ENCODE measurements around the gene GNS. TPM values are rescaled to one million over a fixed set of nuclear protein-coding genes. Genes with fewer than 3 reads are reported as not detected.
A peak's percentile ranks its signal among the peaks of the same experiment; 100 is the strongest.
"Not testable (repeated sequence)": the region's sequence is repeated elsewhere in the genome, so short reads cannot be mapped to it uniquely, and the experiment has no call there.

The GNS gene
- total RNA-seq, result 45.5 and 51.8 TPM in 2 replicates
- polyA plus RNA-seq, result 44.0 and 50.2 TPM in 2 replicates

- no peaks in the 10 kb centered on the region for H3K4me1 ChIP-seq (ENCODE audit: low read depth)
- TF ChIP-seq, protein P1, sequence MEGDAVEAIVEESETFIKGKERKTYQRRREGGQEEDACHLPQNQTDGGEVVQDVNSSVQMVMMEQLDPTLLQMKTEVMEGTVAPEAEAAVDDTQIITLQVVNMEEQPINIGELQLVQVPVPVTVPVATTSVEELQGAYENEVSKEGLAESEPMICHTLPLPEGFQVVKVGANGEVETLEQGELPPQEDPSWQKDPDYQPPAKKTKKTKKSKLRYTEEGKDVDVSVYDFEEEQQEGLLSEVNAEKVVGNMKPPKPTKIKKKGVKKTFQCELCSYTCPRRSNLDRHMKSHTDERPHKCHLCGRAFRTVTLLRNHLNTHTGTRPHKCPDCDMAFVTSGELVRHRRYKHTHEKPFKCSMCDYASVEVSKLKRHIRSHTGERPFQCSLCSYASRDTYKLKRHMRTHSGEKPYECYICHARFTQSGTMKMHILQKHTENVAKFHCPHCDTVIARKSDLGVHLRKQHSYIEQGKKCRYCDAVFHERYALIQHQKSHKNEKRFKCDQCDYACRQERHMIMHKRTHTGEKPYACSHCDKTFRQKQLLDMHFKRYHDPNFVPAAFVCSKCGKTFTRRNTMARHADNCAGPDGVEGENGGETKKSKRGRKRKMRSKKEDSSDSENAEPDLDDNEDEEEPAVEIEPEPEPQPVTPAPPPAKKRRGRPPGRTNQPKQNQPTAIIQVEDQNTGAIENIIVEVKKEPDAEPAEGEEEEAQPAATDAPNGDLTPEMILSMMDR (IDR thresholded peaks at IDR 0.05; ENCODE audit: low read depth, low read length), result no peak
- DNase-seq (ENCODE audit: low read depth in 1 of 2, low spot score in 1 of 2), result peak; percentile 97
- H3K27me3 ChIP-seq, result no peaks in the 10 kb centered on the region
- no peaks in the 10 kb centered on the region for H3K36me3 ChIP-seq
- H3K4me3 ChIP-seq, result peak within 1 kb of the TSS; percentile 88
- H3K27ac ChIP-seq, result peak within 1 kb of the TSS; percentile 90
- H3K9me3 ChIP-seq (ENCODE audit: low read depth), result no peaks in the 10 kb centered on the region
Observed at GRCh38 chr12:64759035-64759894, at the start of gene GNS. Gene GNS (minus strand): TSS chr12:64759406. CDS start chr12:64759276, 130 bp downstream.

GRCh38 chr12:64808110-64808509 lies 48.9 kb upstream of the GNS start:
- TF ChIP-seq, protein P1 (IDR thresholded peaks at IDR 0.05; ENCODE audit: low read depth, low read length), result no peak
- Histone ChIP-seq H3K9me3 (ENCODE audit: low read depth) (no peaks in the 10 kb centered on the region), H3K4me3 (no peak overlapping the region), H3K27me3 (no peaks in the 10 kb centered on the region), H3K36me3 (no peaks in the 10 kb centered on the region), H3K27ac (no peak overlapping the region), H3K4me1 (ENCODE audit: low read depth) (peaks cover 6% of the 10 kb centered on the region)
- peak in 1 of 2 donors; percentile 27 for DNase-seq (ENCODE audit: low read depth in 1 of 2, low spot score in 1 of 2)

GRCh38 chr12:64806593-64807460 lies 47.6 kb upstream of the GNS start:
- Histone ChIP-seq H3K9me3 (ENCODE audit: low read depth) (no peaks in the 10 kb centered on the region), H3K27ac (no peak overlapping the region), H3K36me3 (no peaks in the 10 kb centered on the region), H3K4me1 (ENCODE audit: low read depth) (peaks cover 6% of the 10 kb centered on the region), H3K27me3 (no peaks in the 10 kb centered on the region), H3K4me3 (no peak overlapping the region)
- peak in 1 of 2 donors; percentile 64 for DNase-seq (ENCODE audit: low read depth in 1 of 2, low spot score in 1 of 2)
- TF ChIP-seq, protein P1 (IDR thresholded peaks at IDR 0.05; ENCODE audit: low read depth, low read length), result no peak

DNA sequence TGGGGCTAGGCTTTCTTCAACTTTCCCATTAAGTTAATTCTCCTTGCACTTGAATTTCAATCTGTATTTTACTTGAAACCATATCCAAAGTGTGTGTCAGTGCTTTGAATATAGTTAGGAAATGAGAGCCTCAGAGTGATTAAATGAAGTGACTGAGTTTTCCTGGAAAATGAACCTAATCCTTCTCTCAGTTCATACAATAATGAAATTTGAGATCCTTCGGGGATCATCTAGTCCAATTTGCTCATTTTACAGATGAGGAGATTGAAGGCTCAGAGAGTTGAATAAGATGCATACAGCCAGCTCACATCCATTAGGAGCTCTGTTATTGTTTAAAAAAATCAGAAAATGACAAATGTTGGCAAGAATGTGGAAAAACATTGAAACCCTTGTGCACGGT lies 47.0 kb upstream of the GNS start:
- TF ChIP-seq, protein P1 (IDR thresholded peaks at IDR 0.05; ENCODE audit: low read depth, low read length), result no peak
- no peak overlapping the region for H3K4me3 ChIP-seq
- no peak overlapping the region for H3K27ac ChIP-seq
- no peaks in the 10 kb centered on the region for H3K36me3 ChIP-seq
- peaks cover 6% of the 10 kb centered on the region for H3K4me1 ChIP-seq (ENCODE audit: low read depth)
- no peak for DNase-seq (ENCODE audit: low read depth in 1 of 2, low spot score in 1 of 2)
- no peaks in the 10 kb centered on the region for H3K9me3 ChIP-seq (ENCODE audit: low read depth)
- no peaks in the 10 kb centered on the region for H3K27me3 ChIP-seq

GRCh38 chr12:64802180-64802775 lies 43.1 kb upstream of the GNS start:
- not testable (repeated sequence) for H3K27ac ChIP-seq; H3K4me3 ChIP-seq; H3K36me3 ChIP-seq; H3K9me3 ChIP-seq (ENCODE audit: low read depth); H3K4me1 ChIP-seq (ENCODE audit: low read depth); H3K27me3 ChIP-seq
- TF ChIP-seq, protein P1 (IDR thresholded peaks at IDR 0.05; ENCODE audit: low read depth, low read length), result peak; percentile 85
- DNase-seq (ENCODE audit: low read depth in 1 of 2, low spot score in 1 of 2), result peak; percentile 49 to 63

Measured in cardiac muscle cell (in vitro differentiated cells and primary cell).